Measurements from ENCODE around the gene AMMECR1L.

The AMMECR1L gene

DNA sequence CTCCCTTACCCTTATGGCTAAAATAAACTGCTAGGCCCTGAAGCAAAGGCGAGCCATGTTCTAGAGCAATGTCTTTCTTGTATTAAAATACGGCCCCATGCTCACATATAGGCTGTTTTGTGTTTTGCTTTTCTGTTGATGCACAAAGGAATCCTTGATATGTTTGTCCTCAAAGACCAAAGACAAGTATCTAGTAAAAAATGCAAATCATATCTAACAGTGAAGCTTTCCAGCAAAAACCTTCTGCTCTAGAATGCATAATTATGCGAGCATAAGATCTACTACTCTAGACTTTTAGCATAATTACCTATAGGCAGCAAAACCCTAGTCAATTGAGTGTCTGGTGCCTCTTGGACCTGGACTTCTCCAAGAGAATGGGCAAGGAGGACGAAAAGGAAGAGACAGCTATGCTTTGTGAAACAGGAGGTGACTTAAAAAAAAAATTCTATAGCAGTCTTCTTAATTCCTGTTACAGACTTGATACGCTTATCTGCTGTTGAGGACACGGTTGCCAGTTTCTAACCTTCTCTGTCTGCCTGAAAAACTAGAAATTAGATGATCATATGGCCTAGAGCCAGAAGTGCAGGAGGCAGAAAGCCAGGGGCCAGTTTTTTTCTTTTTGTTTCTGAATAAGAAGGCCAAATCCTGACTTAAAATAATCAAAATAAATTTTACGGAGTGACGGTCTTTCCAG is 1.5 kb upstream of the AMMECR1L start:
- no peak for DNase-seq (ENCODE audit: low spot score)

DNA sequence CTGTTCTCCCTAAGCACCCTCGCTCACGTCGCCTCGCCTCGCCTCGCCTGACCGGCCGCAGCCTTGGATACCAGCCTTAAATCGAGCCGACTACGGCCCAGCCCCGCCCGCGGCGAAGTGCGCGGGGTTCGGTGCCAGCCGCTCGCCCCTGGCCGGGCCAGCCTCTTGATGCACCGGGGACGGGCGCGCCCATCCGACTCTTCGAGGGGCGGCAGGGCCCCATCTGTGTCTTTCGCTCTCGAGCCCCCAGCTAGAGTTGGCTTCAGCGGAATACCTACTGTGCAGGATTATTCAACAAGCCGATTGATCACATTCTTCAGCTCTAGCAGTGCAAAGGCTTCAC is 808 bp upstream of the AMMECR1L start:
- peak; percentile 55 for DNase-seq (ENCODE audit: low spot score)

DNA sequence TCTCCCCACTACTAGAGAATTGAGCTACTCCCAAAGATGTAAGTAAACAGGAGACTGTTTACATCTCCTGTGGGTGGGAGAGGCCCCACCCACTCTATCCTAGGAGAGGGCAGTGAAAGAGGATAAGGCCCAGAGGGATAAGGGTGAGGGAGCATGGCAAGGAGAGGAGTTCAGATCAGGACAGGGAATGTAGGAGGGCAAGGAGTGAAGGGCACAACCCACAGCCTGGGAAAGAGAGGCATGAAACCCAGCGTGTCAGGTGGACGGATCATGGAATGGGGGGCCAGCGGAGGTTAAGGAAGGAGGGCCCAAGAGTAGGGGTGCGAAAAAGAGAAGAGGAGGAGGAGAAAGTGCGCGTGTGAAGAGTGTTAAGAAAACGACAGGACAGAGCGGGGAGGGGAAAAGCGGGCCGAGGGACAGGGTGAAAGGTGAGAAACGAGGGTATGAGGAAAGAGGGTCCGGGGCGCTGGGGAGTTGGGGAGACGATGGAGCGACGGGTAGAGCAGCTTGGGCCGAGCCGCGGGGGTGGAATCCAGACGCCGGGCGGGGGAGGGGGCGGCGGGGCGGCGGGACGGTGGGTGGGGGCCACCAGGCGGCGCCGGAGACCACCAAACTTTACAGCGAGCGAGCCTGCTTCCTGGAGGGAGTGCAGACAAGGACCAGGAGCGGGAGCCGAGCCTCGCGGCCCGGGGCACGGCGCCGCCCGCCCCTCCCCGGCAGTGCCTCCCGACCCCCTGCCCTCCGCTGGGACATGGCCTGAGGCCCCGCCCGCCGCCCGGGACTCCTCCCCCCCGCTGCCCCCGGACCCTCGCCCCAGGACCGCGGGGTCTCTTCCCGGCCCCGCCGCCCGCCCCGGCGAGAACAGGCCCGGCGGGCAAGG is 655 bp downstream of the AMMECR1L start:
- peak; percentile 63 for DNase-seq (ENCODE audit: low spot score)

DNA sequence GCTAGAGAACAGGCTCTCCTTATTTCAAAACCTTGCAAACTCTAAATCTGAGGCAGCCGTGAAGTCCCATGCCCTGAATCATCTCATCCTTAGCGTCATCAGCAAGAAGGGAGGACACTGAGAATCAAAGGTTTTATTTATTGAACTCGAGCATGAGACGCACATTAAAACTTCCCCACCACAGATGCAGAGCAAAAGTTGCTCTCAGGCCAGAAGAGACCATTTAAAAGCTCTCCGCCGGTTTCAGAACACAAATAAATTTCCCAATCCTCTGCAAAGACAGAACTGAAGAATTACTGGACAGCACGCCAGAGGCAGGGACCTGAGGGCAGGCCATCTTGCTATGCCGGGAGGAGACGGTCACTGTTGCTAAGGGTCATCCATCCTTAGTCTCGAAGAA is 1.3 kb downstream of the AMMECR1L start:
- no peak for DNase-seq (ENCODE audit: low spot score)

DNA sequence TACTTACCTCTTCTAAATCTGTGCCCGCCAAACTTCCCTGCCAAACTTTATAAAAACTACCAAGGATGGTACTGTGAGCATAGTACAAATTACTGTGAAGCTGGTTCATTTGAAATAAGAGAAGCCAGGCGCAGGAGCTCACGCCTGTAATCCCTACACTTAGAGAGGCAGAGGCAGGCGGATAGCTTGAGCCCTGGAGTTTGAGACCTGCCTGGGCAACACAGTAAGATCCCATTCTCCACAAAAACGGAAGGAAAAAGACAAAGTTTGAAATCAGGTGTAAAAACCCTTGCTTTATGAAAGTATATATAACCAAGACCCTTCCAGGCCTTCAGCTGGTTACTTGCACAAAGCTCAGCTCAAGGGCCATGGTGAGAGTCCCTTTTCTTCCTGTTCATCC is 5.9 kb downstream of the AMMECR1L start:
- DNase-seq (ENCODE audit: low spot score), result no peak

DNA sequence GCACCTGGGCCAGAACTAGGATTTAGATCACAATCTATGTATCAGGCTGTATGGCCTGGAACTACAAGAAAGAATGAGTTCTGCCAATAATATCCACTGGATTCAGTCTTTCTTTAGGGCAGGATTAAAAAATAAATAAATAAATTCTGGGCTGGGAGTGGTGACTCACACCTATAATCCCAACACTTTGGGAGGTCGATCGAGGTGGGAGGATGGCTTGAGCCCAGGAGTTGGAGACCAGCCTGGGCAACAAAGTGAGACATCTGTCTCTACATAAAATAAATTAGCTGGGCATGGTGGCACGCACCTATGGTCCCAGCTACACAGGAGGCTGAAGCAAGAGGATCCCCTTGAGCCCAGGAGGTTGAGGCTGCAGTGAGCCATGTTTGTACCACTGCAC is 8.1 kb downstream of the AMMECR1L start:
- DNase-seq (ENCODE audit: low spot score), result no peak

DNA sequence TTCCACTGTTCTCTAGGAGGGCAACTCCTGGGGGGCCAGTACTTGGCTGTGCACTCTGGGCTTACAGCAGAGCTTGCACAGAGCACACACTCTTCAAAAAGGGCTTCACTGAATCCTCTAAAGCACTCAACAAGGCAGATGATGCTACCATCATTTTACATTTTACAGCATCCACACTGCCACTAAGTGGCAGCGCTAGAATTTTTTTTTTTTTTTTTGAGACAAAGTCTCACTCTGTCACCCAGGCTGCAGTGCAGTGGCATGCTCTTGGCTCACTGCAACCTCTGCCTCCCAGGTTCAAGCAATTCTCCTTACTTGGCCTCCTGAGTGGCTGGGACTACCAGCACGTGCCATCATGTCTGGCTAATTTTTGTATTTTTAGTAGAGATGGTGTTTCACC is 8.6 kb downstream of the AMMECR1L start:
- no peak for DNase-seq (ENCODE audit: low spot score)

DNA sequence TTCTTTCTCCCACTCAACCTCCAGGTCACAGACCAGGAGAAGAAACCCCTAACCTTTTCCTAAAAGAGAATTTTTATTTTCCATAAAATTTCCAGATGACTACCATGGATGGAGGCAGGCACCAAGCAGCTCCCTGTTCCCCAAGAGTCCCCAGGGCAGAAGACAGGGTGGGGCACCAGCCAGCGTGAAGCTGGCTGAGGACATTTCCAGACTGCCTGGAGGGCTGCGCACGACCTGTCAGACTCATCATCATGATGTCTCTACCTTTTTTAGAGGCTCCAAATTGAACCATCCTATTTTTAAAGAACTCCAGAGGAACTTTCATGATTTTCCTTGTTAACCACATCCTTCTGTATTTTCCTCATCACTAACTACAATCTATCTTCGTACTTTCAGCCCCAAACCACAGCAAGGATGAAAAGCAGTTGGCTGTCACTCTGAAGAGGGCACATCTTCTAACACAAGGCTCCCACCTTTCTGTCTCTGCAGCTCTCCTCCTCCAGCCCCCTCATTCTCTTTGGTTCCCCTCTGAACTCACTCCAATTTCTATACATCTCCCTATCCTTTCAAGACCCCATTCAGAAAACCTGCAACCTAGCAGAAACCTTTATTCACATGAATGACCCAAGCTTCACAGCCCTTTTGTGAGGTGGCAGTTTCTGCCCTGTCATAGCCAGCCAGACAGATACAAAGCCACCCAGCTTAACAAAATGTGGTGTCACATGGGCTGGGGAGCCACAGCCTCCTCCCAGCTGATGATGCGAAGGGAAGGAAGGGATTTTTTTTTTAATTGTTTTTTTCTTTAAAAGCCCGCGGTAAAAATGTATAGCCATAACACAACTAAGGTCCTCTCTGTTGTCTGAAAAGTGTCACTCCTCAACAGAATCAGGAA is 11.1 kb downstream of the AMMECR1L start:
- no peak for DNase-seq (ENCODE audit: low spot score)

DNA sequence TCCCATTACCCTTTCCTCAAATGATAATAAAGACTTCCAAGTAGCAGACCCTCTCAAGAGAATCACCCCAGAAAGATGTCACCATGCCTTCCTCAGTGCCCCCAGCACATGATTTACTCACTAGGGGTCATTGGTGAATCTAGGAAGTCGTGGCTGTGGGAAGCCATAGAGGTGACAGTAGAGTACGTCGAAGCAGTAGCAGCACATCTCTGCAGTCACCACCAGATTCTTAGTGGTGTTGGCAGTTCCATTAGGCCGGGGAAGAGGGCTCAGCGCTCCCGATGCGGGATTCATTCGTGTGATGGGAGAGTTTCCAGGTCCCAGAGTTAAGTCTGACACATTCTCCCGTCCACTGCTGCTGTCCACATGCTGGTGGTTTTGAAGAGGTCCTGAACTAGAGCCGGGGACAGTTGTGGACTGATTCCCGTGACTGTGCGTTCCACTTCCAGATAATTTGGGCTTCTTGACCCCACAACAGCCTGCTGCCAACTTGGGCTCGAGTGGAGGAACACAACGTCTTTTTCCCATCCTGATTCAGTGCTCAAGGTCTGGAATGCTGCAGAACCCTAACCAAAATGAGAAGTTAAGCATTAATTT is 12.0 kb downstream of the AMMECR1L start:
- DNase-seq (ENCODE audit: low spot score), result no peak

DNA sequence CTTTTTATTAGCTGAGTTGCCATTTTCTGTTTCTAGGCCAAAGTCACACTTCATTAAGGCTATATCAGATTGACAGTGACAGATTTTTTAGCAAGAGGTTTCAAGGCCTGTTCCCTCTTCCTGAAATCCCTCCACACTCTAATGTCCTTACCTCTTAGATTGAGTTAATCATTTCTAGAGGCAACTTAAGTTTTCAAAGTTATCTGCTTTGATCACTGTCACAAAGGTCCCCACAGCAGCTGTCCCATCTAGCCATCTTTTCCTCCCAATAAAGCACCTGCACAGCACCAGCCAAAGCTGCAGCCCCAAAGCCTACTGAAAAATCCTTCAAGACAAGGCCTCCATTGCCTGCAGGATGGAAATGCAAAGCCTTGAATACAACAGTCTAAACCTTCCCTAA is 13.4 kb downstream of the AMMECR1L start:
- no peak for DNase-seq (ENCODE audit: low spot score)

DNA sequence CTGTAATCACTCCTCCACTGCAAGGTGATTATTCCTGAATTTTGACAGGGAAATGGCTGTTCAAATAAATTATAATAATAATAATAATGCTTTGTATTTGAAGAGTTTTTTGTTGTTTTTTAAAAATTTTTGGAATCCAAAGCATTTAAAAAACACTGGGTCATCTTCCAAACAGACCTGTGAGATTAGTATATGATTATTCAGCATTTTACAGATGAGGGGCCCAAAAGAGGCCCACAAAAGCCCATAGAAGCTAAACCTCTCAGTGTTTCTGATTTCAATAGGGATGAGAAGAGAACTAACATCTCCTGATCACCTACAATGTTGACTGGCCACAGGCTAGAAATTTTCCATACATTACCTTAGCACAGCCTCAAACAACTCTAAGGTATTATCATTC is 19.8 kb downstream of the AMMECR1L start:
- no peak for DNase-seq (ENCODE audit: low spot score)

DNA sequence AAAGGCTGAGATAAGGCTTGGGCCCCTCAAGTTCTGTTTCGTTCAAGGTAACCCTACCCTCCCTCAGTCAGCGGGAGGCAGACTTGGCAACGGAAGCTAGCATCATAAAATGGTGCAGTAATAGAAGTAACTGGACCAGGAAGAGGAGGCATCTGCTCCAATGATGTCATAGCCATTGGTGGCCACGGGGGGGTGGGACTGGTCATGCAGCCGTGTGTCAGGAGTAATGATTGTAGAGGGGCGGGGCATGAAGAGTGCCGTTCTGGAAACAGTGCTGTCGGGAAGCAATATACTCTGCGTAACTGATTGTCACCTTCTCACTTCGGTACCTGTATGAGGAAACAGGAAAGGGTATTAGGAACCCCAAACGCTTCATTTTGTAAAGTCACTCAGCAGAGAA is 20.9 kb downstream of the AMMECR1L start:
- no peak for DNase-seq (ENCODE audit: low spot score)

DNA sequence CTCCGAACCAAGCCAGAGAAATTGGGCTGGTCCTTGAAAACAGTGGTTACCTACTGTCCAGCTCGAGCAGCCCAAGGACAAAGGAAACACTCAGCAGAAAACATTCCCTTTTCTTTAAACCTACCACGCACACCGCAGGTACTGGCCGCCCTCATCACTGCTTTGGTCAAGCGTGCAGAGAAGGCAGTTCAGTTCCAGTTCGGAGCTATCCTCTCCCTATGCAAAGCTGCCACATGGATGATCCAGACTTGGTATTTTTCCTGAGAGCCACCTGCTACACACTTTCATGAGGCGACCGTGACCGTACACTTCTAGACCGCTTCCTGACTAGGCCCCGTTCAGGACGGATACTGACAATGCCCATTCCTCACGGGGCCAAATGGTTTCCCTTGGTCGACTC is 23.5 kb downstream of the AMMECR1L start:
- DNase-seq (ENCODE audit: low spot score), result no peak

DNA sequence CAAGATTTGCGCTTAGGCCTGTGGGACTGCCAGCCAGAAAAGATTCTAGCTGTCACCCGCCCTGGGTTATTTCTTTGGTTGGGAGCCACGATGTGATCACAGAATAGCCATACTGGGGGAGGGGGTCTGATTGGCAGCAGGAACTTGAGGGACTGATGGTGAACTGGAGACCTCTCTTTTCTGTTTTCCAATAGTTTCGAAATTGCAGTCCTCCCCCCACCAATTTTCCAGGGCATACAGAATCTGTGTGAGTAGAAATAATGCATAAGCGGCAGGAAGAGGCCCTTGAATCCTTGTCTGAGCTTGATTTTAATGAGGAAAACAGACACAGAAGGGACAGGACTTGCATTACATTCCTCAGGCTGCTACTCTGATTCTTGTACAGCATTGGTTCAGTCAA is 25.6 kb downstream of the AMMECR1L start:
- DNase-seq (ENCODE audit: low spot score), result no peak

DNA sequence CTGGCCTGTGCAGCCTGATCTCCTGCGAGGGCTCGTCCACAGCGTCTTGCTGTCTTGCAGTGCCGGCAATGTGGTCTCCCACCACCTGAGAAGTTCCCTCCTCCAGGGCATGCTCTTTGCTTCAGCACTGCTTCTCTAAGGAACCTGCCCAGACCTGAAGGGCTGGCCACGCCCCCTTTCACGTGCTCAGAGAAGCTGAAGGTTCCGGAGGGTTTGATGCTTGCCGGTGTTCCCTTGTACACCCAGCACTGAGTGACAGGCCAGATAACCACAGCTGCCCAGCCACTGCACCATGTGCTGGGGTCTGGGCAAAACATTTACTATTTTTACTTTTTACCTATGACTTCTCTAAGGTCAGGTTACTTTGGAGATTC is 26.1 kb downstream of the AMMECR1L start:
- DNase-seq (ENCODE audit: low spot score), result peak; percentile 76

DNA sequence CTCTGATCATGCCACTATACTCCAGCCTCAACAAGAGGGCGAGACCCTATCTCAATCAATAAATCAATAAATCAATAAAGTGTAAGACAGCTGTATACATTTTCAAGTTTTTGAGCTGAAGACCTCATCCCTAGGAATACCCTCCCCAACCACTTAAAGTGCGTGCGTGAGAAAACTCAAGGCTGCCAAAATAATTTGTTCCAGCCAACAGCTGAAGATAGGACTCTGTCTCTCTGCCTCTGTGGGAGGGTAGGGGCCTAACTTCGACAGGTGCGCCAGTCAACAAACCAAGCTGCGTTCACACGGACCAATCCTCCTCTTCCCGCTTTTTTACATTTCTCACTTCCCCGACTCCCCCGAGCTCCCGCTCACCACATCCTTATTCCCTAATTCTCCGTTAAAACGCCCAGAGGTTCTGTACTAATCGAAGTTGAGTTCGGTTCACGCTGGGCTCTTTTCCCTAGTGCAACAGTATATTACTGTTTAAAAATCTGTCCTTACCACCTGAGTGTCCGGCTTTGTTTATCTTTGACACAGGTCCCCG is 28.4 kb downstream of the AMMECR1L start:
- DNase-seq (ENCODE audit: low spot score), result no peak

DNA sequence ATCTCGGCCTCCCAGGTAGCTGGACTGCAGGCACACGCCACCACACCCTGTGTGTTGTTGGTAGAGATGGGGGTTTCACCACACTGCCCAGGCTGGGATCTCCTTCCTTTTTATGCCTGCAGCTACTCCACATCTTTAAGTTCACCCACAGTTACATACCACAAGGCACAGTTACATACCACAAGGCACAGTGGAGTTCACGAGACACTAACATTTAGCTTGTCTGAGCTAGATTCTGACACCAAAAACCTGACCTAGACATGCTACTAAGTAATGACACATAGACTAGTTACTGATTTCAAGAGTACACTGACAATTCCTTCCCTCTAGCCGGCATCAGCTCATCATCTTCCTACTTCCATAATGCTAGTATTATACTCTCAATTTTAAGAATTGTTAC is 32.1 kb downstream of the AMMECR1L start:
- DNase-seq (ENCODE audit: low spot score), result no peak

DNA sequence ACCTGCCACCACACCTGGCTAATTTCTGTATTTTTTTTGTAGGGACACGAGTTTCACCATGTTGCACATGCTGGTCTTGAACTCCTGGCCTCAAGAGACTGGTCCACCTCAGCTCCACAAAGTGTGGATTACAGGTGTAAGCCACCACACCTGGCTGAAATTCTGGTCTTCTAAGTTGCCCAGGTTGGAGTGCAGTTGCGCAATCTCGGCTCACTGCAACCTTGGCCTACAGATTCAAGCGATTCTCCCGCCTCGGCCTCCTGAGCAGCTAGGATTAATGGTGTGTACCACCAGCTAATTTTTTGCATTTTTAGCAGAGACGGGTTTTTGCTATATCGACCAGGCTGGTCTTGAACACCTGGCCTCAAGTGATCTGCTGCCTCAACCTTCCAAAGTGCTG is 33.4 kb downstream of the AMMECR1L start:
- DNase-seq (ENCODE audit: low spot score), result no peak

DNA sequence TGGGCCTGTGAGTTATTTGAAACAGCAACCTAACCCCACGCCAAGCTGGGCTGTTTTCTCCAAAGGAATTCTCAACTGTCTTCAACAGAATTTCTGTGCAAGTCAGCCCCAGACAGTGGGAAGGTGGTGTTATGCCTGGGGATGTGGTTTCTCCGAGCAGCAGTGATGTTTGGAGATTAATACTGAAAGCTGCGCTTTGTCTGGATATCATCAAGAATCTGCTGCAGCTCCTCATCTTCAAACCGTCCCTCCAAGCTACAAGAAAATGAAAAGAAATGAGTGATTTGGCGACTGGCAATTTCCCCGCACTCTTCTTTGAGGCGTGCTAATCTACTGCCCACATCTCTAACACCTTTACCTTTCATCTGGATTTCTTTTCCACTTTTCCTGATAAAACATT is 37.8 kb downstream of the AMMECR1L start:
- no peak for DNase-seq (ENCODE audit: low spot score)

DNA sequence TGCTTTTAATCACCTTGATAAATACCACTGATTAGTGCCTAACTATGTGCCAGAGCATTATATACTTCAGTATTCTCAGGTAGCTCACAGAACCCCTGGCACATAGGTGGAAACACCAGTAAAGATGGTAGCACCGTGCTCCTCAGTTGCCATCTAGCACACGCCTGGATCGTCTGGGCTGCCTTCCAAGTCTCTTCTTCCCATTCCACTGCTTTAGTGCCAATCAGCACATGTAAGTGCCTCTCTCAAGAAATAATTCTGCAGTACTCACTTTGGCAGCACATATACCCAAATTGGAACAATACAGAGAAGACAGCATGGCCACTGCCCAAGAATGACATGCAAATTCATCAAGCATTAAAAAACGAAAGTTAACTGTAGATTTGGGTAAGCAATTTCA is 40.8 kb downstream of the AMMECR1L start:
- DNase-seq (ENCODE audit: low spot score), result no peak

DNA sequence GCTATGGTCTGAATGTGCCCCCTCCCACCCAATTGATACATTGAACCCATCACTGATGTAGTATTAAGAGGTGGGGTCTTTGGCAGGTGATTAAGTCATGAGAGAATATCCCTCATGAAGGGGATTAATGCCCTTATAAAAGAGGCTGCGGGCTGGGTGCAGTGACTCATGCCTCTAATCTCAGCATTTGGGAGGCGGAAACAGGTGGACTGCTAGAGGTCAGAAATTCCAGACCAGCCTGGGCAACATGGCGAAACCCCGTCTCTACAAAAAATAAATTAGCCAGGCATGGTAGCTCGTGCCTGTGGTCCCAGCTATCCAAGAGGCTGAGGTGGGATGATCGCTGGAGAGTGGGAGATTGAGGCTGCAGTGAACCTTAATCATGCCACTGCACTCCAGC is 42.1 kb downstream of the AMMECR1L start:
- DNase-seq (ENCODE audit: low spot score), result no peak
